Fibroblast of skin of back (primary cell): ENCODE results near the gene NDUFV2.
"Not testable (repeated sequence)": the region's sequence is repeated elsewhere in the genome, so short reads cannot be mapped to it uniquely, and the experiment has no call there.

Experiments used
- DNase-seq: peaks from one replicate; pipeline ENCODE4 v3.0.0-alpha.2; 2013

Gene NDUFV2

GRCh38 chr18:9157806-9158205 is 55.3 kb downstream of the NDUFV2 start:
- no peak for DNase-seq

DNA sequence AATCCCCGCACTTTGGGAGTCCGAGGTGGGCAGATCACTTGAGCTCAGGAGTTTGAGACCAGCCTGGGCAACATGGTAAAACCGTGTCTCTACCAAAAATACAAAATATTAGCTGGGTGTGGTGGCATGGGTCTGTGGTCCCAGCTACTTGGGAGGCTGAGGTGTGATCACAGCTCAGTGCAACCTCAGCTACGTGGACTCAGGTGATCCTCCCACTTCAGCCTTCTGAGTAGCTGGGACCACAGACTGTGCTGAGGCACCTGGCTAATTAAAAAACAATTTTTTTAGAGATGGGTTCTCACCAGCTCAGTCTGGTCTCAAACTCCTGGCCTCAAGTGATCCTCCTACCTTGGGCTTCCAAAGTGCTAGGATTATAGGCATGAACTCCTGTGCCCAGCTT is 57.5 kb downstream of the NDUFV2 start:
- DNase-seq = no peak

GRCh38 chr18:9162663-9163062 is 60.2 kb downstream of the NDUFV2 start:
- DNase-seq = not testable (repeated sequence)

GRCh38 chr18:9164149-9164548 is 61.6 kb downstream of the NDUFV2 start:
- DNase-seq = not testable (repeated sequence)

DNA sequence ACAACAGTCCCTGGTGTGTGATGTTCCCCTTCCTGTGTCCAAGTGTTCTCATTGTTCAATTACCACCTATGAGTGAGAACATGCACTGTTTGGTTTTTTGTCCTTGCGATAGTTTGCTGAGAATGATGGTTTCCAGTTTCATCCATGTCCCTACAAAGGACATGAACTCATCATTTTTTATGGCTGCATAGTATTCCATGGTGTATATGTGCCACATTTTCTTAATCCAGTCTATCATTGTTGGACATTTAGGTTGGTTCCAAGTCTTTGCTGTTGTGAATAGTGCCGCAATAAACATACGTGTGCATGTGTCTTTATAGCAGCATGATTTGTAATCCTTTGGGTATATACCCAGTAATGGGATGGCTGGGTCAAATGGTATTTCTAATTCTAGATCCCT is 63.4 kb downstream of the NDUFV2 start:
- not testable (repeated sequence) for DNase-seq

DNA sequence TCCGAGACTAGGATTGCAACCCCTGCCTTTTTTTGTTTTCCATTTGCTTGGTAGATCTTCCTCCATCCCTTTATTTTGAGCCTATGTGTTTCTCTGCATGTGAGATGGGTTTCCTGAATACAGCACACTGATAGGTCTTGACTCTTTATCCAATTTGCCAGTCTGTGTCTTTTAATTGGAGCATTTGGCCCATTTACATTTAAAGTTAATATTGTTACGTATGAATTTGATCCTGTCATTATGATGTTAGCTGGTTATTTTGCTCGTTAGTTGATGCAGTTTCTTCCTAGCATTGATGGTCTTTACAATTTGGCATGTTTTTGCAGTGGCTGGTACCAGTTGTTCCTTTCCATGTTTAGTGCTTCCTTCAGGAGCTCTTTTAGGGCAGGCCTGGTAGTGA is 67.0 kb downstream of the NDUFV2 start:
- DNase-seq = not testable (repeated sequence)

- not testable (repeated sequence) for DNase-seq
Measured at GRCh38 chr18:9171919-9172318, 69.4 kb downstream of the NDUFV2 start.

DNA sequence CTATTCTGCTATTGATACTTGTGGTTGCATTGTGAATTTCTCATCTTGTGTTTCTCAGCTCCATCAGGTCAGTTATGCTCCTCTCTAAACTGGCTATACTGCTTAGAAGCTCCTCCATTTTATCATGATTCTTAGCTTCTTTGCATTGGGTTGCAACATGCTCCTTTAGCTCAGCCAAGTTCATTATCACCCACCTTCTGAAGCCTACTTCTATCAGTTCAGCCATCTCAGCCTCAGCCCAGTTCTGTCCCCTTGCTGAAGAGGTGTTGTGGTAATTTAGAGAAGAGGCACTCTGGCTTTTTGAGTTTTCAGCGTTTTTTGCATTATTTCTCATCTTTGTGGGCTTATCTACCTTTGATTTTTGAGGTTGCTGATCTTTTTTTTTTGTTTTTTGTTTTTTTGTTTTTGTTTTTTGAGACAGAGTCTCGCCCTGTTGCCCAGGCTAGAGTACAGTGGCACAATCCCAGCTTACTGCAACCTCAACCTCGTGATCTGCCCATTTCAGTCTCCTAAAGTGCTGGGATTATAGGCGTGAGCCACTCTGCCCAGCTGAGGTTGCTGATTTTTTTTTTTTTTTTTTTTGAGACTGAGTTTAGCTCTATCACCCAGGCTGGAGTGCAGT is 70.1 kb downstream of the NDUFV2 start:
- DNase-seq = no peak

GRCh38 chr18:9173770-9174233 is 71.3 kb downstream of the NDUFV2 start:
- DNase-seq = no peak

- no peak for DNase-seq
Measured at GRCh38 chr18:9174302-9174701, 71.8 kb downstream of the NDUFV2 start.

DNA sequence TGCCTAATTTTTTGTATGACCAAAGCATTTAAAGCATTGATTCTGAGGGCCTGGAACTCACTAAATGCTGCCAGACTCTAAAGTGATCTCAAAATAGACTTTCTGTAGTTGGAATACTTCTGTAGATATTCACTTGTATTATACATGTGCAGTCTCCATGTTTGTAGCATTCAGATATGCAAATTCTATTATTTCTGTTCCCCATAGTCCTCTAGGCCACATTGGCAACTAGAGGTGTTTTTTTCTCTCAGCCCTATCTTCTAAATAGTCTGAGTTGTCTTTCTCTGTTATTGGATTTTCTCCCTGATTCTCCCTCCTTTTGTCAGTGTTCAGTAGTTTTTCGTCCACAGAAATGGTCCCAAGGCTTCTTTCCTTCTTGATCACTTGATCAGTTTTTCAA is 72.6 kb downstream of the NDUFV2 start:
- no peak for DNase-seq

- DNase-seq = no peak
Measured at GRCh38 chr18:9177031-9177430, 74.5 kb downstream of the NDUFV2 start.

- DNase-seq = no peak
Measured at GRCh38 chr18:9177466-9177865, 75.0 kb downstream of the NDUFV2 start.

DNA sequence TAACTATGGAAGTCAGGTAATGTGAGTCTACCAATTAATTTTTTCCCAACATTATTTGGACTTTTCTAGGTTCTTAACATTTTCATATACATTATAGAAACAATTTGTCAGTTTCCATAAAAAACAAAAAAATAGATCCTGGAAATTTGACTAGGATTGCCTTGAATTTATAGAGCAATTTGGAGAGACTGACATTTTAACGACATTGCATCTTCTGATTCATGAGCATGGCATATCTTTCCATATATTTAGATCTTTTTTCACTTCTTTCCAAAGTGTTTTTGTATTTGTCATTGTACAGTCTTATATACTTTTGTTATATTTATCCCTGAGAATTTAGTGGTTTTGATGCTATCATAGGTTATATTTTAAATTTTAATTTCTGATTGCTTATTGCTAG is 76.1 kb downstream of the NDUFV2 start:
- DNase-seq = no peak

DNA sequence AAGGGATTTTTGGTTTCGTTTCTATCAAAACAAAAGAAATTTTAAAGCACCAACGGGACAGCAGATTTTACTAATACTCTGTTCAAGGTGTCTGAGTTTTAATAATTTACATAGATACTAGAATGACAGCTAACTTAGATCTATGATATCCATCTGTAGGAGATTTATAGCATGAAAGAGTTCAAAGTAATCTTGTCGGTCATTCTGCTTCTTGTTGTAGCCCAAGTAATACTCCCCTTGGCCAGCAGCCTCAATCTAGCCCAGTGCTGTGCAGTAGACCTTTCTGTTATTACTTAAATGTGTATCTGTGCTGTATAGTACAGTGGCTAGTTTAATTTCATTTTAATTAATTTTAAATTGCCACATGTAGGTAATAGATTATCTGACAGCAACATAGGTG is 78.8 kb downstream of the NDUFV2 start:
- no peak for DNase-seq

DNA sequence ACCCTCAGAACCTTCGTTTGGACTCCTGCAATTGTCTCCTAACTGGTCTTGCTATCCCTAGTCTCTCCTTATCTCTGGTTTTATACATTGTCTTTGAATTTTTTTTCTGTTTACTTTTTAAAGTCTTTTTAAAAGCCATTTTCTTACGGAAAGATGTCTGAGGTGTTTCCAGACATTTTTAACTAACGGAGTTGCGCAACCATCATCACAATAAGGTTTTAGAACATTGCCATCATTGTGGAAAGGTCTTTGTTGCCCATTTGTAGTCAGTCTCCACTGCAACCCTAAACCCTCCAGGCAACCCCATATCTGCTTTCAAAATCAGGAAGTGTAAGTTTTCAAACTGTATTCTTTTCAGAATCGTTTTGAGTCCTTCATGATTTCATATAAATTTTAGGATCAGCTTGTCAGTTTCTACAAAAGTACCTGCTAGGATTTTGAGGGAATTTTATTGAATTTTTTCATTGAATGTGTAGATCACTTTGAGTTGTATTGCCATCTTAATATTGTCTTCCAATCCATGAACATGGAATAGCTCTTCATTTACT is 80.4 kb downstream of the NDUFV2 start:
- DNase-seq = no peak
